HepG2 (cell line): ENCODE measurements around the gene C20orf202. TPM values are rescaled to one million over a fixed set of nuclear protein-coding genes. Genes with fewer than 3 reads are reported as not detected.

Source experiments
- E2F1 ChIP-seq: sonication (generic); formaldehyde crosslinking; IDR thresholded peaks from 2 replicates; pipeline ENCODE4 v1.5.0; 2020; ENCODE audit warnings: missing genetic modification reagents
- HES4 ChIP-seq: sonication (generic); formaldehyde crosslinking; IDR thresholded peaks from 2 replicates; pipeline ENCODE4 v1.9.0; 2021; ENCODE audit warnings: mild to moderate bottlenecking, missing genetic modification reagents, borderline replicate concordance
- JUNB ChIP-seq: sonication (generic); formaldehyde crosslinking; IDR thresholded peaks from 2 replicates; pipeline ENCODE4 v1.8.0; 2022; ENCODE audit warnings: missing genetic modification reagents, mild to moderate bottlenecking, borderline replicate concordance
- KDM2A ChIP-seq: sonication (generic); formaldehyde crosslinking; IDR thresholded peaks from 2 replicates; pipeline ENCODE4 v1.4.0; 2020; ENCODE audit warnings: low read depth, missing genetic modification reagents, borderline replicate concordance
- PRDM4 ChIP-seq: sonication (generic); formaldehyde crosslinking; IDR thresholded peaks from 2 replicates; pipeline ENCODE4 v1.9.0; 2021; ENCODE audit warnings: missing genetic modification reagents, borderline replicate concordance
- ZBTB10 ChIP-seq: sonication (generic); formaldehyde crosslinking; IDR thresholded peaks from 2 replicates; pipeline ENCODE4 v1.4.0; 2020; ENCODE audit warnings: missing genetic modification reagents, borderline replicate concordance
- ZHX2 ChIP-seq, 2 experiments: sonication (generic) in 1 of 2; formaldehyde crosslinking in 1 of 2; IDR thresholded peaks; 2 replicates each; pipeline versions ENCODE4 v1.6.1 to v1.9.0; 2014 to 2022; ENCODE audit warnings: antibody characterized with exemption in 1 of 2, borderline replicate concordance in 1 of 2, inconsistent platforms in 1 of 2, low read depth in 1 of 2, missing genetic modification reagents in 1 of 2
- ZNF20 ChIP-seq: sonication (generic); formaldehyde crosslinking; IDR thresholded peaks from 2 replicates; pipeline ENCODE4 v1.4.0; 2020; ENCODE audit warnings: mild to moderate bottlenecking, moderate library complexity, missing genetic modification reagents
- ZNF530 ChIP-seq: sonication (generic); formaldehyde crosslinking; IDR thresholded peaks from 2 replicates; pipeline ENCODE4 v1.5.0; 2020; ENCODE audit warnings: low read depth, mild to moderate bottlenecking, missing genetic modification reagents
- ZNF614 ChIP-seq: IDR thresholded peaks from 2 replicates; pipeline ENCODE4 v1.6.1; 2018; ENCODE audit warnings: missing biosample characterization, missing genetic modification reagents, inconsistent platforms, borderline replicate concordance
- ZNF639 ChIP-seq: conservative IDR thresholded peaks from 2 replicates; pipeline ENCODE4 v1.6.1; 2018; ENCODE audit warnings: missing genetic modification reagents
- polyA plus RNA-seq, 8 experiments: library from polyadenylated mRNA; depleted of rRNA in 3 of 8; stranded (reverse) in 7 of 8; unstranded in 1 of 8; fragments of >200 nt; fragmentation: Illumina TruSeq in 4 of 8; extraction: Trizol in 4 of 8; gene quantifications; 2 replicates each; pipeline versions ENCODE4 v1.2.1 to v1.2.3, GENCODE V29; 2011 to 2016; ENCODE audit warnings: low read depth in 4 of 8, missing spikeins in 1 of 8, mixed read lengths in 1 of 8; ENCODE audit not compliant: insufficient read depth in 1 of 8
- total RNA-seq, 5 experiments: library from RNA; depleted of rRNA; stranded (reverse); fragments of >200 nt; fragmentation: Illumina TruSeq; extraction: Trizol; gene quantifications; 2 replicates each; pipeline ENCODE4 v1.2.3, GENCODE V29; 2016; ENCODE audit warnings: low read depth in 1 of 5
- TF ChIP-seq, protein P1 (sequence below): sonication (generic); formaldehyde crosslinking; IDR thresholded peaks from 2 replicates; pipeline ENCODE4 v1.4.0; 2020; ENCODE audit warnings: missing genetic modification reagents, mild to moderate bottlenecking, borderline replicate concordance

C20orf202 gene
- total and polyA plus RNA-seq, 2 of the 13 experiments (the other 11 are each of a cell fraction or from before 2014, with no cell fraction given) = 0.20 to 1.2 TPM

DNA sequence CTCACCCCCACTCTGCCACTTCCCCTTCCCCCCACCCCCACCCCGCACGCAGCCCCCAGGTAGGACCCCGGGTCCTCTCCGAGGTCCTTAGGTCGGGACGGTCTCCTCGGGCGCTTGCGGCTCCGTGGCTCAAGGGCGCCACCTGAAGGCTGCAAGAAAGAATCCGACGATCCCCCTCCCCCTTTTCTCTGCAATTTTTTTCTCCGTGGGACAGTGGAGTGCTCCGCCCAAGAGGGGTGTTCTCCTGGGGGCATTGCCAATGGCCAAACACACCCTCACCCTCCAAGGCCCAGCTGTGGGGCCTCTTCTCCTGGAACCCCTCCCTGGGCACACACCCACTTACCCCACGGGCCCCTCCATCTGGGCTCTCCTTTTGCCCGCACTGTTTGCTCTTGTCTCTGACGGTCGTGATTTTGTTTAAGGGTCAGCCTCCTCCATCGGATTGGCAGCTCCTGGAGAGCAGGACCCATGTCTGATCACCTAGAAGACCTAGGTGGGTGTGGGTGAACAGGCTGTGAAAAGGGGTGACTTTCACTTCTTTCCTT, 17.4 kb upstream of the C20orf202 start (continued):
- TF ChIP-seq ZHX2 (IDR thresholded peaks at IDR 0.05; ENCODE audit: low read depth) (no peak), ZHX2 (CRISPR knock-in tag; IDR thresholded peaks at IDR 0.05; ENCODE audit: borderline replicate concordance) (no peak), PRDM4 (CRISPR knock-in tag) (no peak), E2F1 (no peak), JUNB (CRISPR knock-in tag) (no peak), ZBTB10 (CRISPR knock-in tag) (no peak), ZNF530 (CRISPR knock-in tag) (no peak), ZNF20 (CRISPR knock-in tag) (no peak), ZNF614 (CRISPR knock-in tag) (no peak), HES4 (CRISPR knock-in tag) (no peak), ZNF639 (CRISPR knock-in tag) (no peak), KDM2A (CRISPR knock-in tag) (peak; percentile 86; the same call in 1 of the 2 replicates)
- TF ChIP-seq, protein P1, sequence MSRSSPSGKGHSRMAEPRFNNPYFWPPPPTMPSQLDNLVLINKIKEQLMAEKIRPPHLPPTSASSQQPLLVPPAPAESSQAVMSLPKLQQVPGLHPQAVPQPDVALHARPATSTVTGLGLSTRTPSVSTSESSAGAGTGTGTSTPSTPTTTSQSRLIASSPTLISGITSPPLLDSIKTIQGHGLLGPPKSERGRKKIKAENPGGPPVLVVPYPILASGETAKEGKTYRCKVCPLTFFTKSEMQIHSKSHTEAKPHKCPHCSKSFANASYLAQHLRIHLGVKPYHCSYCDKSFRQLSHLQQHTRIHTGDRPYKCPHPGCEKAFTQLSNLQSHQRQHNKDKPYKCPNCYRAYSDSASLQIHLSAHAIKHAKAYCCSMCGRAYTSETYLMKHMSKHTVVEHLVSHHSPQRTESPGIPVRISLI (CRISPR knock-in tag) = peak; percentile 90
